ENCODE results near the gene FAM9C.

Gene FAM9C

DNA sequence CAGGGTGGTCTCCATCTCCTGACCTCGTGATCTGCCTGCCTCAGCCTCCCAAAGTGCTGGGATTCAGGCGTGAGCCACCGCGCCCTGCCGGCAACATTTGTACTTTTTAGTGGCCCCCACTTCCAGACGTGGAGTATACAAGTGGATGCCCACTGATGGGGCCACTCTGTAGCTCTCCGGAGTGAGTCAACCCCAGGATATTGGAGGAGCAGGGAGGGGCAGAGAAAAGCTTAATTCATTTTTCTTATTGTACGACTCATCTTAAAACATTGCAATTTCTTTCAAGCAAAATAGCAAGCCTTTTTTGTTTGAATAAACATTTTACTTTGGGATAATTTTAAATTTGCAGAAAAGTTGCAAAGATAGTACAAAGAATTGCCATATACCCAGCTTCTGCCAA, 34.6 kb downstream of the FAM9C start:
- CTCF ChIA-PET = interaction anchor here (0.6 to 1.3 kb wide), 3 partner anchors 170 to 479 kb away, joined by 3 to 4 read pairs (median 3); no protein-coding TSS in a partner anchor

DNA sequence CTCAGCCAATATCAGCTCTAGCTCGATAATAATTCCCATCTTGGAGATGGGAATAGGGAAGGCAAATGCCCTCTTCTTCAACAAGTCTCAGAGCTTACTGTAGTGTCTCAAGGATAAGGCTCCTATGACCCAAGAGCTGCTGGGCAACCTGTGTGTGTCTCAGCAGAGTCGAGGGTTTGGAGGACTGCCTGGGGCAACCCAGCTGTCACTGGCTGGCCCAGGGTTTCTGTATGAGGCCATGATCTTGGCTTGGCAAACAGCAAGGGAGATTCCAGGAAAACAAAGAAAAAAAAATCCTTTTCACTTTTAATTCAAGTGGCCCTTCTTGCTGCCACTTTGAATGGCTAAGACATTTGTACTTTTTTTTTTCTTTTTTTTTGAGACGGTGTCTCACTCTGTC, 35.1 kb downstream of the FAM9C start:
- H3K36me3 ChIP-seq (ENCODE audit: control insufficient read depth in 2 of 2, insufficient read depth in 1 of 2, low read length in 2 of 2) = no peaks in the 10 kb centered on the region
- ChIA-PET CTCF (interaction anchor here (0.6 to 1.9 kb wide), 4 partner anchors 41 to 479 kb away, joined by 3 to 14 read pairs (median 6); no protein-coding TSS in a partner anchor), POLR2A (no interaction called here)
- no peaks in the 10 kb centered on the region for H3K9me3 ChIP-seq (ENCODE audit: control insufficient read depth, insufficient read depth, low read depth, low read length)
- TF ChIP-seq ZNF658 (tag by site-specific recombination; IDR thresholded peaks at IDR 0.05) (no peak), ZNF335 (tag by site-specific recombination; conservative IDR thresholded peaks at IDR 0.05) (no peak), ZNF776 (tag by site-specific recombination; IDR thresholded peaks at IDR 0.05; ENCODE audit: borderline replicate concordance) (no peak), ZNF473 (tag by site-specific recombination; IDR thresholded peaks at IDR 0.05) (no peak), ZNF16 (tag by site-specific recombination; IDR thresholded peaks at IDR 0.05; ENCODE audit: low read depth) (no peak), ZNF501 (tag by site-specific recombination; IDR thresholded peaks at IDR 0.05) (no peak)
- peaks cover 4% of the 10 kb centered on the region; the same call in 1 of the 2 replicates for H3K4me1 ChIP-seq (ENCODE audit: control insufficient read depth, insufficient read depth, low read length)
- H3K4me3 ChIP-seq (ENCODE audit: low read depth, low read length) = no peak overlapping the region
- no peak overlapping the region for H3K27ac ChIP-seq (ENCODE audit: extremely low read depth, low read depth, low read length)

More for the DNA sequence above, 34.6 kb downstream of the FAM9C start:
- TF ChIP-seq ZFP41 (tag by site-specific recombination; IDR thresholded peaks at IDR 0.05; ENCODE audit: borderline replicate concordance) = no peak
- TF ChIP-seq, protein P1, sequence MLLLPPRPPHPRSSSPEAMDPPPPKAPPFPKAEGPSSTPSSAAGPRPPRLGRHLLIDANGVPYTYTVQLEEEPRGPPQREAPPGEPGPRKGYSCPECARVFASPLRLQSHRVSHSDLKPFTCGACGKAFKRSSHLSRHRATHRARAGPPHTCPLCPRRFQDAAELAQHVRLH (tag by site-specific recombination; IDR thresholded peaks at IDR 0.05) = no peak
- TF ChIP-seq, protein P2, sequence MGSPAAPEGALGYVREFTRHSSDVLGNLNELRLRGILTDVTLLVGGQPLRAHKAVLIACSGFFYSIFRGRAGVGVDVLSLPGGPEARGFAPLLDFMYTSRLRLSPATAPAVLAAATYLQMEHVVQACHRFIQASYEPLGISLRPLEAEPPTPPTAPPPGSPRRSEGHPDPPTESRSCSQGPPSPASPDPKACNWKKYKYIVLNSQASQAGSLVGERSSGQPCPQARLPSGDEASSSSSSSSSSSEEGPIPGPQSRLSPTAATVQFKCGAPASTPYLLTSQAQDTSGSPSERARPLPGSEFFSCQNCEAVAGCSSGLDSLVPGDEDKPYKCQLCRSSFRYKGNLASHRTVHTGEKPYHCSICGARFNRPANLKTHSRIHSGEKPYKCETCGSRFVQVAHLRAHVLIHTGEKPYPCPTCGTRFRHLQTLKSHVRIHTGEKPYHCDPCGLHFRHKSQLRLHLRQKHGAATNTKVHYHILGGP (tag by site-specific recombination; IDR thresholded peaks at IDR 0.05) = no peak
- TF ChIP-seq ZFP3 (tag by site-specific recombination; IDR thresholded peaks at IDR 0.05; ENCODE audit: low read depth) = no peak
- TF ChIP-seq ZNF266 (tag by site-specific recombination; IDR thresholded peaks at IDR 0.05; ENCODE audit: low read depth) = no peak
- no peak for TF ChIP-seq ZNF16 (tag by site-specific recombination; IDR thresholded peaks at IDR 0.05; ENCODE audit: low read depth)
- no peak for TF ChIP-seq ZNF2 (tag by site-specific recombination; IDR thresholded peaks at IDR 0.05)
- no peak for TF ChIP-seq ZNF248 (tag by site-specific recombination; IDR thresholded peaks at IDR 0.05)
- TF ChIP-seq, protein P3, sequence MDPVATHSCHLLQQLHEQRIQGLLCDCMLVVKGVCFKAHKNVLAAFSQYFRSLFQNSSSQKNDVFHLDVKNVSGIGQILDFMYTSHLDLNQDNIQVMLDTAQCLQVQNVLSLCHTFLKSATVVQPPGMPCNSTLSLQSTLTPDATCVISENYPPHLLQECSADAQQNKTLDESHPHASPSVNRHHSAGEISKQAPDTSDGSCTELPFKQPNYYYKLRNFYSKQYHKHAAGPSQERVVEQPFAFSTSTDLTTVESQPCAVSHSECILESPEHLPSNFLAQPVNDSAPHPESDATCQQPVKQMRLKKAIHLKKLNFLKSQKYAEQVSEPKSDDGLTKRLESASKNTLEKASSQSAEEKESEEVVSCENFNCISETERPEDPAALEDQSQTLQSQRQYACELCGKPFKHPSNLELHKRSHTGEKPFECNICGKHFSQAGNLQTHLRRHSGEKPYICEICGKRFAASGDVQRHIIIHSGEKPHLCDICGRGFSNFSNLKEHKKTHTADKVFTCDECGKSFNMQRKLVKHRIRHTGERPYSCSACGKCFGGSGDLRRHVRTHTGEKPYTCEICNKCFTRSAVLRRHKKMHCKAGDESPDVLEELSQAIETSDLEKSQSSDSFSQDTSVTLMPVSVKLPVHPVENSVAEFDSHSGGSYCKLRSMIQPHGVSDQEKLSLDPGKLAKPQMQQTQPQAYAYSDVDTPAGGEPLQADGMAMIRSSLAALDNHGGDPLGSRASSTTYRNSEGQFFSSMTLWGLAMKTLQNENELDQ (tag by site-specific recombination; IDR thresholded peaks at IDR 0.05; ENCODE audit: low read depth) = no peak
- no peak for TF ChIP-seq ZNF677 (tag by site-specific recombination; IDR thresholded peaks at IDR 0.05)
- TF ChIP-seq ZNF140 (tag by site-specific recombination; IDR thresholded peaks at IDR 0.05) = no peak
- TF ChIP-seq REPIN1 (tag by site-specific recombination; IDR thresholded peaks at IDR 0.05; ENCODE audit: low read depth) = no peak
- TF ChIP-seq, protein P4, sequence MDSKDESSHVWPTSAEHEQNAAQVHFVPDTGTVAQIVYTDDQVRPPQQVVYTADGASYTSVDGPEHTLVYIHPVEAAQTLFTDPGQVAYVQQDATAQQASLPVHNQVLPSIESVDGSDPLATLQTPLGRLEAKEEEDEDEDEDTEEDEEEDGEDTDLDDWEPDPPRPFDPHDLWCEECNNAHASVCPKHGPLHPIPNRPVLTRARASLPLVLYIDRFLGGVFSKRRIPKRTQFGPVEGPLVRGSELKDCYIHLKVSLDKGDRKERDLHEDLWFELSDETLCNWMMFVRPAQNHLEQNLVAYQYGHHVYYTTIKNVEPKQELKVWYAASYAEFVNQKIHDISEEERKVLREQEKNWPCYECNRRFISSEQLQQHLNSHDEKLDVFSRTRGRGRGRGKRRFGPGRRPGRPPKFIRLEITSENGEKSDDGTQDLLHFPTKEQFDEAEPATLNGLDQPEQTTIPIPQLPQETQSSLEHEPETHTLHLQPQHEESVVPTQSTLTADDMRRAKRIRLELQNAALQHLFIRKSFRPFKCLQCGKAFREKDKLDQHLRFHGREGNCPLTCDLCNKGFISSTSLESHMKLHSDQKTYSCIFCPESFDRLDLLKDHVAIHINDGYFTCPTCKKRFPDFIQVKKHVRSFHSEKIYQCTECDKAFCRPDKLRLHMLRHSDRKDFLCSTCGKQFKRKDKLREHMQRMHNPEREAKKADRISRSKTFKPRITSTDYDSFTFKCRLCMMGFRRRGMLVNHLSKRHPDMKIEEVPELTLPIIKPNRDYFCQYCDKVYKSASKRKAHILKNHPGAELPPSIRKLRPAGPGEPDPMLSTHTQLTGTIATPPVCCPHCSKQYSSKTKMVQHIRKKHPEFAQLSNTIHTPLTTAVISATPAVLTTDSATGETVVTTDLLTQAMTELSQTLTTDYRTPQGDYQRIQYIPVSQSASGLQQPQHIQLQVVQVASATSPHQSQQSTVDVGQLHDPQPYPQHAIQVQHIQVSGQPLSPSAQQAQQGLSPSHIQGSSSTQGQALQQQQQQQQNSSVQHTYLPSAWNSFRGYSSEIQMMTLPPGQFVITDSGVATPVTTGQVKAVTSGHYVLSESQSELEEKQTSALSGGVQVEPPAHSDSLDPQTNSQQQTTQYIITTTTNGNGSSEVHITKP (tag by site-specific recombination; IDR thresholded peaks at IDR 0.05) = no peak
- TF ChIP-seq, protein P5, sequence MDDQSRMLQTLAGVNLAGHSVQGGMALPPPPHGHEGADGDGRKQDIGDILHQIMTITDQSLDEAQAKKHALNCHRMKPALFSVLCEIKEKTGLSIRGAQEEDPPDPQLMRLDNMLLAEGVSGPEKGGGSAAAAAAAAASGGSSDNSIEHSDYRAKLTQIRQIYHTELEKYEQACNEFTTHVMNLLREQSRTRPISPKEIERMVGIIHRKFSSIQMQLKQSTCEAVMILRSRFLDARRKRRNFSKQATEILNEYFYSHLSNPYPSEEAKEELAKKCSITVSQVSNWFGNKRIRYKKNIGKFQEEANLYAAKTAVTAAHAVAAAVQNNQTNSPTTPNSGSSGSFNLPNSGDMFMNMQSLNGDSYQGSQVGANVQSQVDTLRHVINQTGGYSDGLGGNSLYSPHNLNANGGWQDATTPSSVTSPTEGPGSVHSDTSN (CRISPR knock-in tag; IDR thresholded peaks at IDR 0.05) = no peak
- TF ChIP-seq ZNF624 (tag by site-specific recombination; IDR thresholded peaks at IDR 0.05) = no peak
- TF ChIP-seq ZNF621 (tag by site-specific recombination; IDR thresholded peaks at IDR 0.05) = no peak
- TF ChIP-seq ZNF596 (tag by site-specific recombination; IDR thresholded peaks at IDR 0.05) = no peak
- no peak for TF ChIP-seq WT1 (tag by site-specific recombination; IDR thresholded peaks at IDR 0.05)
- H3K4me3 ChIP-seq (ENCODE audit: low read depth, low read length) = no peak overlapping the region
- no peaks in the 10 kb centered on the region for H3K9me3 ChIP-seq (ENCODE audit: control insufficient read depth, insufficient read depth, low read depth, low read length)
- H3K4me1 ChIP-seq (ENCODE audit: control insufficient read depth, insufficient read depth, low read length) = peaks cover 4% of the 10 kb centered on the region; the same call in 1 of the 2 replicates
- POLR2A ChIA-PET = no interaction called here
- H3K27ac ChIP-seq (ENCODE audit: extremely low read depth, low read depth, low read length) = no peak overlapping the region
- no peaks in the 10 kb centered on the region for H3K36me3 ChIP-seq (ENCODE audit: control insufficient read depth in 2 of 2, insufficient read depth in 1 of 2, low read length in 2 of 2)
